GM23338 (cell line): Measurements from ENCODE around the gene CHIC2. TPM values are rescaled to one million over a fixed set of nuclear protein-coding genes. Genes with fewer than 3 reads are reported as not detected.

Experiments used
- ATAC-seq: fragments of 200-7000 bp; cut with Tn5 transposase; 3 replicates; pipeline ENCODE4 v1.9.1; 2020
- DNase-seq: peaks from one replicate; pipeline ENCODE4 v3.0.0-alpha.2; 2015; ENCODE audit warnings: low spot score
- H2AFZ ChIP-seq: fragments of 200-600 bp; sonication (generic); 2 replicates; pipeline ENCODE4 v1.8.0; 2016; ENCODE audit warnings: antibody characterized with exemption, mild to moderate bottlenecking, moderate library complexity
- H3F3A ChIP-seq: fragments of 200-600 bp; sonication (generic); replicated peaks from 2 replicates; pipeline ENCODE4 v1.8.0; 2017; ENCODE audit warnings: antibody characterized with exemption, mixed run types, low read depth
- H3K27ac ChIP-seq: fragments of 200-600 bp; sonication (generic); 2 replicates; pipeline ENCODE4 v1.6.1; 2016; ENCODE audit warnings: low read depth
- H3K27me3 ChIP-seq: fragments of 200-600 bp; sonication (generic); 2 replicates; pipeline ENCODE4 v1.8.0; 2016; ENCODE audit warnings: mild to moderate bottlenecking, mixed run types, moderate library complexity; ENCODE audit not compliant: insufficient read depth
- H3K36me3 ChIP-seq: fragments of 200-600 bp; sonication (generic); 2 replicates; pipeline ENCODE4 v1.8.0; 2016; ENCODE audit warnings: mild to moderate bottlenecking; ENCODE audit not compliant: insufficient read depth
- H3K4me1 ChIP-seq: fragments of 200-600 bp; sonication (generic); 2 replicates; pipeline ENCODE4 v1.8.0; 2016; ENCODE audit warnings: mild to moderate bottlenecking, moderate library complexity; ENCODE audit not compliant: insufficient read depth
- H3K4me2 ChIP-seq: fragments of 200-600 bp; sonication (generic); 2 replicates; pipeline ENCODE4 v1.7.1; 2017; ENCODE audit warnings: mixed run types
- H3K4me3 ChIP-seq: fragments of 200-600 bp; sonication (generic); 2 replicates; pipeline ENCODE4 v1.6.1; 2016; ENCODE audit warnings: mixed run types
- H3K79me2 ChIP-seq: fragments of 200-600 bp; sonication (generic); replicated peaks from 2 replicates; pipeline ENCODE4 v1.8.0; 2017; ENCODE audit warnings: mild to moderate bottlenecking; ENCODE audit not compliant: insufficient read depth
- H3K9me2 ChIP-seq: fragments of 200-600 bp; sonication (generic); 2 replicates; pipeline ENCODE4 v1.8.0; 2017; ENCODE audit not compliant: insufficient read depth
- H4K20me1 ChIP-seq: fragments of 200-600 bp; sonication (generic); replicated peaks from 2 replicates; pipeline ENCODE4 v1.8.0; 2017; ENCODE audit warnings: mild to moderate bottlenecking; ENCODE audit not compliant: insufficient read depth
- H3K27ac Mint-ChIP-seq: 2 replicates; pipeline ENCODE4 v1.8.0; 2020; ENCODE audit warnings: inconsistent platforms, mild to moderate bottlenecking, moderate library complexity, mixed read lengths
- H3K27me3 Mint-ChIP-seq: 3 replicates; pipeline ENCODE4 v1.8.0; 2022; ENCODE audit warnings: low read depth, mild to moderate bottlenecking, moderate library complexity, mixed read lengths, inconsistent platforms; ENCODE audit not compliant: insufficient read depth, poor library complexity
- H3K36me3 Mint-ChIP-seq: 3 replicates; pipeline ENCODE4 v1.8.0; 2021; ENCODE audit warnings: low read depth, mild to moderate bottlenecking, inconsistent platforms, moderate library complexity, mixed read lengths
- H3K4me1 Mint-ChIP-seq: 3 replicates; pipeline ENCODE4 v1.8.0; 2020; ENCODE audit warnings: mild to moderate bottlenecking, inconsistent platforms, mixed read lengths
- H3K4me3 Mint-ChIP-seq: 3 replicates; pipeline ENCODE4 v1.8.0; 2021; ENCODE audit warnings: moderate library complexity, mild to moderate bottlenecking, inconsistent platforms, mixed read lengths
- H3K9me3 Mint-ChIP-seq: 3 replicates; pipeline ENCODE4 v1.8.0; 2020; ENCODE audit warnings: moderate library complexity, mild to moderate bottlenecking, inconsistent platforms, mixed read lengths
- CREB1 ChIP-seq: fragments of 250-450 bp; sonication (Bioruptor Pico); IDR thresholded peaks from 2 replicates; pipeline ENCODE4 v1.5.0; 2020; ENCODE audit warnings: low read depth, mild to moderate bottlenecking, moderate library complexity
- EZH2 ChIP-seq: fragments of 200-600 bp; sonication (generic); IDR thresholded peaks from one replicate; pipeline ENCODE4 v1.8.0; 2017; ENCODE audit warnings: antibody characterized with exemption, mild to moderate bottlenecking, low read depth; ENCODE audit not compliant: unreplicated experiment
- EZH2phosphoT487 ChIP-seq: fragments of 200-600 bp; sonication (generic); IDR thresholded peaks from one replicate; pipeline ENCODE4 v1.8.1; 2018; ENCODE audit warnings: antibody characterized with exemption; ENCODE audit not compliant: unreplicated experiment
- JUNB ChIP-seq: IDR thresholded peaks from one replicate; pipeline ENCODE4 v1.6.1; 2016; ENCODE audit warnings: antibody characterized with exemption; ENCODE audit not compliant: unreplicated experiment
- NANOG ChIP-seq: IDR thresholded peaks from 2 replicates; pipeline ENCODE4 v1.6.1; 2016; ENCODE audit warnings: antibody characterized with exemption, borderline replicate concordance
- POLR2AphosphoS5 ChIP-seq: IDR thresholded peaks from 2 replicates; pipeline ENCODE4 v1.6.1; 2016; ENCODE audit warnings: antibody characterized with exemption, low read depth
- STAT1 ChIP-seq: IDR thresholded peaks from one replicate; pipeline ENCODE4 v1.6.1; 2016; ENCODE audit warnings: antibody characterized with exemption; ENCODE audit not compliant: unreplicated experiment
- ZNF114 ChIP-seq: fragments of 250-450 bp; sonication (Bioruptor Pico); IDR thresholded peaks from 2 replicates; pipeline ENCODE4 v1.5.0; 2020; ENCODE audit warnings: mild to moderate bottlenecking, moderate library complexity
- ZNF331 ChIP-seq: fragments of 250-450 bp; sonication (Bioruptor Pico); IDR thresholded peaks from 2 replicates; pipeline ENCODE4 v1.5.0; 2020; ENCODE audit warnings: low read depth, mild to moderate bottlenecking, moderate library complexity
- polyA plus RNA-seq: library from polyadenylated mRNA; unstranded; fragments of >200 nt; fragmentation: Nextera tagmentation; extraction: Ambion mirVana; gene quantifications from 2 replicates; pipeline ENCODE4 v1.2.1, GENCODE V29; 2016
- total RNA-seq: library from RNA; depleted of rRNA; stranded (reverse); fragments of >200 nt; shearing (Covaris generic); gene quantifications from 2 replicates; pipeline ENCODE4 v1.2.3, GENCODE V29; 2014
- TF ChIP-seq, protein P1 (sequence below): fragments of 250-450 bp; sonication (Bioruptor Pico); IDR thresholded peaks from 2 replicates; pipeline ENCODE4 v1.5.0; 2020; ENCODE audit warnings: mild to moderate bottlenecking, moderate library complexity
- TF ChIP-seq, protein P2 (sequence below), 2 experiments: fragments of 200-600 bp in 1 of 2; sonication (generic) in 1 of 2; conservative IDR thresholded peaks; 2 replicates each; pipeline versions ENCODE4 v1.5.1 to v1.6.1; 2016 to 2017; ENCODE audit warnings: antibody characterized with exemption in 2 of 2, low read depth in 2 of 2, mild to moderate bottlenecking in 2 of 2, moderate library complexity in 1 of 2
- TF ChIP-seq, protein P3 (sequence below): IDR thresholded peaks from one replicate; pipeline ENCODE4 v1.6.1; 2018; ENCODE audit warnings: antibody characterized with exemption; ENCODE audit not compliant: unreplicated experiment
- TF ChIP-seq, protein P4 (sequence below): IDR thresholded peaks from 2 replicates; pipeline ENCODE4 v1.6.1; 2016; ENCODE audit warnings: antibody characterized with exemption

The CHIC2 gene
- total and polyA plus RNA-seq, 2 experiments from 2014 or later, result 17.2 to 18.3 TPM

DNA sequence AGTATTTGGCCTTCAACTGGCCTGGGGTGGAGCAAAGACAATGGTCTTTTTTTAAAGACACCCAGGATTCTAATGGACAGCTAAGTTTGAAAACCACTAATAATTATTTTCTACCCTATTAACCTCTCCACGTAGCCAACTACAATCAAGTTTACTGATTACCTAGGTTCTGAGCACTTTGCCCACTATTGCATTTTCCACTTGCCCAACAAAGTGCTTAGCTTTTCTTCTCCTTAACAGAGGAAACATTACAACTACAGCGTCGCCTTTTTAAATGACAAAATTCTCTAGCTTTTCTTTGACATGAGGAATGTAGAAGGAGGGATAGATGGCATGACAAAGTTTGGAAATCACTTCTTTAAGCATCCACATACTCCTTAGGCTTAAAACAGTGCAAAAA, 2.0 kb downstream of the CHIC2 start:
- Mint-ChIP-seq H3K27ac (no peak overlapping the region), H3K36me3 (no peaks in the 10 kb centered on the region; the same call in 2 of the 3 replicates), H3K4me3 (peak overlapping the region; percentile 91), H3K4me1 (peaks cover 45% of the 10 kb centered on the region), H3K27me3 (peaks cover 1% of the 10 kb centered on the region), H3K9me3 (no peaks in the 10 kb centered on the region)
- no peak for DNase-seq
- no peaks in the 10 kb centered on the region for H3K9me2 ChIP-seq
- no peaks in the 10 kb centered on the region; the same call in 1 of the 2 replicates for H4K20me1 ChIP-seq
- no peak overlapping the region for H2AFZ ChIP-seq
- no peak for ATAC-seq
- H3K4me3 ChIP-seq, result peak overlapping the region; percentile 95
- no peak overlapping the region for H3K27ac ChIP-seq
- H3K36me3 ChIP-seq, result no peaks in the 10 kb centered on the region
- peaks cover 14% of the 10 kb centered on the region for H3K27me3 ChIP-seq
- peak overlapping the region; percentile 96 for H3K4me2 ChIP-seq
- H3K79me2 ChIP-seq, result peaks cover 65% of the 10 kb centered on the region
- TF ChIP-seq JUNB (no peak), ZNF114 (CRISPR knock-in tag) (no peak), EZH2 (no peak), CREB1 (CRISPR knock-in tag) (no peak), EZH2phosphoT487 (no peak), POLR2AphosphoS5 (no peak), STAT1 (no peak), ZNF331 (CRISPR knock-in tag) (no peak), NANOG (no peak)
- TF ChIP-seq, protein P1, sequence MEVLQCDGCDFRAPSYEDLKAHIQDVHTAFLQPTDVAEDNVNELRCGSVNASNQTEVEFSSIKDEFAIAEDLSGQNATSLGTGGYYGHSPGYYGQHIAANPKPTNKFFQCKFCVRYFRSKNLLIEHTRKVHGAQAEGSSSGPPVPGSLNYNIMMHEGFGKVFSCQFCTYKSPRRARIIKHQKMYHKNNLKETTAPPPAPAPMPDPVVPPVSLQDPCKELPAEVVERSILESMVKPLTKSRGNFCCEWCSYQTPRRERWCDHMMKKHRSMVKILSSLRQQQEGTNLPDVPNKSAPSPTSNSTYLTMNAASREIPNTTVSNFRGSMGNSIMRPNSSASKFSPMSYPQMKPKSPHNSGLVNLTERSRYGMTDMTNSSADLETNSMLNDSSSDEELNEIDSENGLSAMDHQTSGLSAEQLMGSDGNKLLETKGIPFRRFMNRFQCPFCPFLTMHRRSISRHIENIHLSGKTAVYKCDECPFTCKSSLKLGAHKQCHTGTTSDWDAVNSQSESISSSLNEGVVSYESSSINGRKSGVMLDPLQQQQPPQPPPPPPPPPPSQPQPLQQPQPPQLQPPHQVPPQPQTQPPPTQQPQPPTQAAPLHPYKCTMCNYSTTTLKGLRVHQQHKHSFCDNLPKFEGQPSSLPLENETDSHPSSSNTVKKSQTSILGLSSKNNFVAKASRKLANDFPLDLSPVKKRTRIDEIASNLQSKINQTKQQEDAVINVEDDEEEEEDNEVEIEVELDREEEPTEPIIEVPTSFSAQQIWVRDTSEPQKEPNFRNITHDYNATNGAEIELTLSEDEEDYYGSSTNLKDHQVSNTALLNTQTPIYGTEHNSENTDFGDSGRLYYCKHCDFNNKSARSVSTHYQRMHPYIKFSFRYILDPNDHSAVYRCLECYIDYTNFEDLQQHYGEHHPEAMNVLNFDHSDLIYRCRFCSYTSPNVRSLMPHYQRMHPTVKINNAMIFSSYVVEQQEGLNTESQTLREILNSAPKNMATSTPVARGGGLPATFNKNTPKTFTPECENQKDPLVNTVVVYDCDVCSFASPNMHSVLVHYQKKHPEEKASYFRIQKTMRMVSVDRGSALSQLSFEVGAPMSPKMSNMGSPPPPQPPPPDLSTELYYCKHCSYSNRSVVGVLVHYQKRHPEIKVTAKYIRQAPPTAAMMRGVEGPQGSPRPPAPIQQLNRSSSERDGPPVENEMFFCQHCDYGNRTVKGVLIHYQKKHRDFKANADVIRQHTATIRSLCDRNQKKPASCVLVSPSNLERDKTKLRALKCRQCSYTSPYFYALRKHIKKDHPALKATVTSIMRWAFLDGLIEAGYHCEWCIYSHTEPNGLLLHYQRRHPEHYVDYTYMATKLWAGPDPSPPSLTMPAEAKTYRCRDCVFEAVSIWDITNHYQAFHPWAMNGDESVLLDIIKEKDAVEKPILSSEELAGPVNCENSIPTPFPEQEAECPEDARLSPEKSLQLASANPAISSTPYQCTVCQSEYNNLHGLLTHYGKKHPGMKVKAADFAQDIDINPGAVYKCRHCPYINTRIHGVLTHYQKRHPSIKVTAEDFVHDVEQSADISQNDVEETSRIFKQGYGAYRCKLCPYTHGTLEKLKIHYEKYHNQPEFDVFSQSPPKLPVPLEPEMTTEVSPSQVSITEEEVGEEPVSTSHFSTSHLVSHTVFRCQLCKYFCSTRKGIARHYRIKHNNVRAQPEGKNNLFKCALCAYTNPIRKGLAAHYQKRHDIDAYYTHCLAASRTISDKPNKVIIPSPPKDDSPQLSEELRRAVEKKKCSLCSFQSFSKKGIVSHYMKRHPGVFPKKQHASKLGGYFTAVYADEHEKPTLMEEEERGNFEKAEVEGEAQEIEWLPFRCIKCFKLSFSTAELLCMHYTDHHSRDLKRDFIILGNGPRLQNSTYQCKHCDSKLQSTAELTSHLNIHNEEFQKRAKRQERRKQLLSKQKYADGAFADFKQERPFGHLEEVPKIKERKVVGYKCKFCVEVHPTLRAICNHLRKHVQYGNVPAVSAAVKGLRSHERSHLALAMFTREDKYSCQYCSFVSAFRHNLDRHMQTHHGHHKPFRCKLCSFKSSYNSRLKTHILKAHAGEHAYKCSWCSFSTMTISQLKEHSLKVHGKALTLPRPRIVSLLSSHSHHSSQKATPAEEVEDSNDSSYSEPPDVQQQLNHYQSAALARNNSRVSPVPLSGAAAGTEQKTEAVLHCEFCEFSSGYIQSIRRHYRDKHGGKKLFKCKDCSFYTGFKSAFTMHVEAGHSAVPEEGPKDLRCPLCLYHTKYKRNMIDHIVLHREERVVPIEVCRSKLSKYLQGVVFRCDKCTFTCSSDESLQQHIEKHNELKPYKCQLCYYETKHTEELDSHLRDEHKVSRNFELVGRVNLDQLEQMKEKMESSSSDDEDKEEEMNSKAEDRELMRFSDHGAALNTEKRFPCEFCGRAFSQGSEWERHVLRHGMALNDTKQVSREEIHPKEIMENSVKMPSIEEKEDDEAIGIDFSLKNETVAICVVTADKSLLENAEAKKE (CRISPR knock-in tag), result no peak
- TF ChIP-seq, protein P2, sequence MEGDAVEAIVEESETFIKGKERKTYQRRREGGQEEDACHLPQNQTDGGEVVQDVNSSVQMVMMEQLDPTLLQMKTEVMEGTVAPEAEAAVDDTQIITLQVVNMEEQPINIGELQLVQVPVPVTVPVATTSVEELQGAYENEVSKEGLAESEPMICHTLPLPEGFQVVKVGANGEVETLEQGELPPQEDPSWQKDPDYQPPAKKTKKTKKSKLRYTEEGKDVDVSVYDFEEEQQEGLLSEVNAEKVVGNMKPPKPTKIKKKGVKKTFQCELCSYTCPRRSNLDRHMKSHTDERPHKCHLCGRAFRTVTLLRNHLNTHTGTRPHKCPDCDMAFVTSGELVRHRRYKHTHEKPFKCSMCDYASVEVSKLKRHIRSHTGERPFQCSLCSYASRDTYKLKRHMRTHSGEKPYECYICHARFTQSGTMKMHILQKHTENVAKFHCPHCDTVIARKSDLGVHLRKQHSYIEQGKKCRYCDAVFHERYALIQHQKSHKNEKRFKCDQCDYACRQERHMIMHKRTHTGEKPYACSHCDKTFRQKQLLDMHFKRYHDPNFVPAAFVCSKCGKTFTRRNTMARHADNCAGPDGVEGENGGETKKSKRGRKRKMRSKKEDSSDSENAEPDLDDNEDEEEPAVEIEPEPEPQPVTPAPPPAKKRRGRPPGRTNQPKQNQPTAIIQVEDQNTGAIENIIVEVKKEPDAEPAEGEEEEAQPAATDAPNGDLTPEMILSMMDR (conservative IDR thresholded peaks at IDR 0.05; ENCODE audit: low read depth in 2 of 2), result no peak
- TF ChIP-seq, protein P3, sequence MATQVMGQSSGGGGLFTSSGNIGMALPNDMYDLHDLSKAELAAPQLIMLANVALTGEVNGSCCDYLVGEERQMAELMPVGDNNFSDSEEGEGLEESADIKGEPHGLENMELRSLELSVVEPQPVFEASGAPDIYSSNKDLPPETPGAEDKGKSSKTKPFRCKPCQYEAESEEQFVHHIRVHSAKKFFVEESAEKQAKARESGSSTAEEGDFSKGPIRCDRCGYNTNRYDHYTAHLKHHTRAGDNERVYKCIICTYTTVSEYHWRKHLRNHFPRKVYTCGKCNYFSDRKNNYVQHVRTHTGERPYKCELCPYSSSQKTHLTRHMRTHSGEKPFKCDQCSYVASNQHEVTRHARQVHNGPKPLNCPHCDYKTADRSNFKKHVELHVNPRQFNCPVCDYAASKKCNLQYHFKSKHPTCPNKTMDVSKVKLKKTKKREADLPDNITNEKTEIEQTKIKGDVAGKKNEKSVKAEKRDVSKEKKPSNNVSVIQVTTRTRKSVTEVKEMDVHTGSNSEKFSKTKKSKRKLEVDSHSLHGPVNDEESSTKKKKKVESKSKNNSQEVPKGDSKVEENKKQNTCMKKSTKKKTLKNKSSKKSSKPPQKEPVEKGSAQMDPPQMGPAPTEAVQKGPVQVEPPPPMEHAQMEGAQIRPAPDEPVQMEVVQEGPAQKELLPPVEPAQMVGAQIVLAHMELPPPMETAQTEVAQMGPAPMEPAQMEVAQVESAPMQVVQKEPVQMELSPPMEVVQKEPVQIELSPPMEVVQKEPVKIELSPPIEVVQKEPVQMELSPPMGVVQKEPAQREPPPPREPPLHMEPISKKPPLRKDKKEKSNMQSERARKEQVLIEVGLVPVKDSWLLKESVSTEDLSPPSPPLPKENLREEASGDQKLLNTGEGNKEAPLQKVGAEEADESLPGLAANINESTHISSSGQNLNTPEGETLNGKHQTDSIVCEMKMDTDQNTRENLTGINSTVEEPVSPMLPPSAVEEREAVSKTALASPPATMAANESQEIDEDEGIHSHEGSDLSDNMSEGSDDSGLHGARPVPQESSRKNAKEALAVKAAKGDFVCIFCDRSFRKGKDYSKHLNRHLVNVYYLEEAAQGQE, result no peak
- TF ChIP-seq, protein P4, sequence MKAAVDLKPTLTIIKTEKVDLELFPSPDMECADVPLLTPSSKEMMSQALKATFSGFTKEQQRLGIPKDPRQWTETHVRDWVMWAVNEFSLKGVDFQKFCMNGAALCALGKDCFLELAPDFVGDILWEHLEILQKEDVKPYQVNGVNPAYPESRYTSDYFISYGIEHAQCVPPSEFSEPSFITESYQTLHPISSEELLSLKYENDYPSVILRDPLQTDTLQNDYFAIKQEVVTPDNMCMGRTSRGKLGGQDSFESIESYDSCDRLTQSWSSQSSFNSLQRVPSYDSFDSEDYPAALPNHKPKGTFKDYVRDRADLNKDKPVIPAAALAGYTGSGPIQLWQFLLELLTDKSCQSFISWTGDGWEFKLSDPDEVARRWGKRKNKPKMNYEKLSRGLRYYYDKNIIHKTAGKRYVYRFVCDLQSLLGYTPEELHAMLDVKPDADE, result no peak
- no peaks in the 10 kb centered on the region for H3F3A ChIP-seq
- H3K4me1 ChIP-seq, result peaks cover 31% of the 10 kb centered on the region
